Naive thymus-derived CD8-positive, alpha-beta T cell (primary cell): ENCODE measurements around the gene RAMP1. TPM values are rescaled to one million over a fixed set of nuclear protein-coding genes. Genes with fewer than 3 reads are reported as not detected.

ENCODE experiments used
- ATAC-seq, 2 donors: fragments of 150-1000 bp; cut with Tn5 transposase in 1 of 2; sonication (Bioruptor Pico), chemical (Tn5 transposase) in 1 of 2; 1 replicate in 1 of 2; 2 replicates in 1 of 2; pipeline ENCODE4 v1.10.0; 2021; ENCODE audit warnings: mild to moderate bottlenecking in 2 of 2, moderate library complexity in 2 of 2
- POLR2A ChIA-PET: fragments of 350-600 bp; sonication (Branson Sonifier 250); formaldehyde crosslinking; loops from one replicate; lab custom pipeline; 2021; ENCODE audit warnings: antibody characterized with exemption; lab: Charles Lee
- DNase-seq, 10 donors: peaks; one replicate each; pipeline versions ENCODE4 v3.0.0 to v3.0.0-alpha.2; 2020 to 2022
- H3K27ac Mint-ChIP-seq, 10 donors: one replicate each; pipeline ENCODE4 v1.8.0; 2020 to 2022; ENCODE audit warnings: mild to moderate bottlenecking in 10 of 10, mixed read lengths in 10 of 10, moderate library complexity in 4 of 10, inconsistent platforms in 1 of 10
- H3K27me3 Mint-ChIP-seq, 5 donors: one replicate each; pipeline ENCODE4 v1.8.0; 2021 to 2022; ENCODE audit warnings: mixed read lengths in 5 of 5
- H3K36me3 Mint-ChIP-seq, 3 donors: one replicate each; pipeline ENCODE4 v1.8.0; 2020 to 2022; ENCODE audit warnings: mixed read lengths in 3 of 3, mild to moderate bottlenecking in 2 of 3, inconsistent platforms in 1 of 3
- H3K4me1 Mint-ChIP-seq, 4 donors: one replicate each; pipeline ENCODE4 v1.8.0; 2021 to 2022; ENCODE audit warnings: mixed read lengths in 4 of 4
- H3K4me3 Mint-ChIP-seq, 10 donors: one replicate each; pipeline ENCODE4 v1.8.0; 2020 to 2022; ENCODE audit warnings: mild to moderate bottlenecking in 10 of 10, mixed read lengths in 10 of 10, moderate library complexity in 6 of 10, inconsistent platforms in 1 of 10
- H3K9me3 Mint-ChIP-seq, 9 donors: one replicate each; pipeline ENCODE4 v1.8.0; 2020 to 2022; ENCODE audit warnings: mixed read lengths in 9 of 9, mild to moderate bottlenecking in 3 of 9, inconsistent platforms in 1 of 9, moderate library complexity in 1 of 9
- polyA plus RNA-seq, 3 donors: library from polyadenylated mRNA; unstranded; fragments of 300-500 nt; fragmentation: Illumina TruSeq; gene quantifications; one replicate each; pipeline ENCODE4 v1.2.3, GENCODE V29; 2021
- total RNA-seq, 8 experiments: library from RNA in 2 of 8; stranded (reverse) in 2 of 8; gene quantifications; one replicate each; pipeline ENCODE4 v1.2.3 and lab custom pipeline; 2021 to 2026

Gene RAMP1
- total and polyA plus RNA-seq, 5 experiments from 2014 or later: 1.1 TPM; not detected in 4

GRCh38 chr2:237909075-237909695, 49.8 kb downstream of the RAMP1 start:
- H3K4me1 Mint-ChIP-seq: peaks cover 15 to 21% (median 18%) of the 10 kb centered on the region in 4 donors
- H3K27me3 Mint-ChIP-seq: no peaks in the 10 kb centered on the region

DNA sequence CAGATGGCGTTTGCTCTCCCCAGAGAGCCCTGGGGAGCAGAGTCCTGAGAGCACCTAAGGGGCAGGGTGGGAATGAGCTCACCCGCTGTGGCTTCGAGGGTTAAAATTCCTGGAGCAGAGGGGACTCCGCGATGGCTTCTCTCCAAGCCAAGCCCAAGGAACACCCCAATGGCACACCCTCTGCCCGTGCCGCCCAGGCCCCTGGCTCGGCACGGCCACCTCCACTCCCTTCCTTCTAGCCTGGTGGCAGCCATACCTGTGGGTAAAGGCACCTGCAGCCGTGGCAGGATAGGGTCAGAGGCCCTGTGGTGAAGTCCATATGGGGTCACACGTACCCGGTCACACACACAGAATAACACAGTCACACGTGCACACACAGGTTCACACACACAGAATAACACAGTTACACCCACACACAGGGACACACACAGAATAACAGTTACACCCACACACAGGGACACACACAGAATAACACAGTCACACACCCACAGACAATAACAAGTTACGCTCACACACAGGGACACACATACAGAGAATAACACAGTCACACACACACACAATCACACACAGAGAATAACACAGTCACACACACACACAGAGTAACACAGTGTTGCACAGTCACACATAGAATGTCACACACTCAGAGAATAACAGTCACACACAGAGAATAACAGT, 50.5 kb downstream of the RAMP1 start:
- peaks cover 0 to 13% (median 7%) of the 10 kb centered on the region in 9 donors for H3K9me3 Mint-ChIP-seq
- ATAC-seq: no peak
- peaks cover 12 to 18% (median 14%) of the 10 kb centered on the region in 4 donors for H3K4me1 Mint-ChIP-seq
- POLR2A ChIA-PET: no interaction called here
- DNase-seq: no peak
- peaks cover 0 to 8% (median 6%) of the 10 kb centered on the region in 3 donors for H3K36me3 Mint-ChIP-seq
- H3K27me3 Mint-ChIP-seq: no peaks in the 10 kb centered on the region
- peak overlapping the region in 1 of 10 donors; percentile 83 for H3K27ac Mint-ChIP-seq
- no peak overlapping the region for H3K4me3 Mint-ChIP-seq

More at GRCh38 chr2:237909075-237909695, 49.8 kb downstream of the RAMP1 start:
- ATAC-seq: no peak
- POLR2A ChIA-PET: no interaction called here
- no peak for DNase-seq
- Mint-ChIP-seq H3K27ac (no peak overlapping the region), H3K4me3 (no peak overlapping the region), H3K9me3 (peaks cover 0 to 13% (median 7%) of the 10 kb centered on the region in 9 donors), H3K36me3 (peaks cover 0 to 8% (median 6%) of the 10 kb centered on the region in 3 donors)

- POLR2A ChIA-PET: no interaction called here
- peaks cover 0 to 8% (median 6%) of the 10 kb centered on the region in 3 donors for H3K36me3 Mint-ChIP-seq
- no peak overlapping the region for H3K4me3 Mint-ChIP-seq
- H3K27ac Mint-ChIP-seq: peak overlapping the region in 1 of 10 donors; percentile 4
- H3K9me3 Mint-ChIP-seq: peaks cover 0 to 13% (median 7%) of the 10 kb centered on the region in 9 donors
- no peaks in the 10 kb centered on the region for H3K27me3 Mint-ChIP-seq
- ATAC-seq: no peak
- peaks cover 5 to 11% (median 7%) of the 10 kb centered on the region in 4 donors for H3K4me1 Mint-ChIP-seq
- DNase-seq: no peak
Observed at GRCh38 chr2:237910576-237911362, 51.3 kb downstream of the RAMP1 start.

- DNase-seq (no peak), ATAC-seq (no peak)
- H3K27me3 Mint-ChIP-seq: no peaks in the 10 kb centered on the region
- H3K27ac Mint-ChIP-seq: no peak overlapping the region
- peaks cover 0 to 8% (median 6%) of the 10 kb centered on the region in 3 donors for H3K36me3 Mint-ChIP-seq
- POLR2A ChIA-PET: no interaction called here
- no peak overlapping the region for H3K4me3 Mint-ChIP-seq
- peaks cover 0 to 13% (median 7%) of the 10 kb centered on the region in 9 donors for H3K9me3 Mint-ChIP-seq
- H3K4me1 Mint-ChIP-seq: peaks cover 0 to 8% (median 2%) of the 10 kb centered on the region in 4 donors
Observed at GRCh38 chr2:237911363-237912017, 52.1 kb downstream of the RAMP1 start.

- Mint-ChIP-seq H3K27ac (peak overlapping the region in 1 of 10 donors; percentile 43), H3K36me3 (peaks cover 0 to 1% (median 0%) of the 10 kb centered on the region in 3 donors), H3K9me3 (peaks cover 0 to 5% (median under 1%) of the 10 kb centered on the region in 9 donors), H3K4me3 (no peak overlapping the region), H3K4me1 (peaks cover 0 to 8% (median 0%) of the 10 kb centered on the region in 4 donors), H3K27me3 (no peaks in the 10 kb centered on the region)
- DNase-seq (no peak), ATAC-seq (no peak)
- POLR2A ChIA-PET: no interaction called here
Observed at GRCh38 chr2:237912271-237913192, 53.1 kb downstream of the RAMP1 start.

DNA sequence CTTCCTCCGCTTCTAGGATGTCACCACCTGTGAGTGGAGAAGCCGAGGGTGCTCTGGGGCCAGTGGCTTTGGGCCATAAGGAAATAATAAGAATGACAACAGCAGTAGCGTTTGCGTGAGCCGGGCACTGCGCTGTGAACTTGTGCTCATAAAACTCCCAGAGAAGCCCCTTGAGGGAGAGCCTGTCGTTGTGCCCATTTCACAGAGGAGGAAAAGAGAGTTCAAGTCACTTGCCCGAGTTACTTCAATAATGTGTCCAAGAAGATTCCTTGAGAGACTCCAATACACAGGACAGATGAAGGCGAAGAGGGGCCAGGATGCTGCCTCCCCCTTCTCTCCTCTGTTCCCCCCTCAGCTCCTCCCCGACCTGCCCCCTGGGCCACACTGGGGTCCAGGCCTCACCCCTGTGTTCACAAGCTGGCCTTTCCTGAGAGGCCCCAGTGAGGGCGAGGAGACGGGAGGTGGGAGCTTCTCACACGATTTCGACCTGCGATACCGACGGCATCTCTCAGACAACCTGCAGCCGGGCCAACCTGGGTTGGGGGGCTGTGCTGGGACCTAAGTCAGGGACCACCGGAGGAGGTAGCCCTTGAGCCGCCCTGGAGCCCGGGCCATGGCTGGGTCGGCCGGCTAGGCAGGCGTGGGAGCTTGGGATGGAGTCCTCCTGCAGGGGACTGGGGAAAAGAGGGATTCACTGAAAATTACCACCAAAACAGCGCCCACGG, 53.9 kb downstream of the RAMP1 start:
- H3K27ac Mint-ChIP-seq: no peak overlapping the region
- no peaks in the 10 kb centered on the region for H3K27me3 Mint-ChIP-seq
- H3K4me1 Mint-ChIP-seq: peaks cover 0 to 8% (median 0%) of the 10 kb centered on the region in 4 donors
- DNase-seq (no peak), ATAC-seq (no peak)
- POLR2A ChIA-PET: no interaction called here
- H3K9me3 Mint-ChIP-seq: no peaks in the 10 kb centered on the region
- H3K4me3 Mint-ChIP-seq: no peak overlapping the region
- no peaks in the 10 kb centered on the region for H3K36me3 Mint-ChIP-seq

GRCh38 chr2:237915576-237915975, 56.2 kb downstream of the RAMP1 start:
- no peaks in the 10 kb centered on the region for H3K36me3 Mint-ChIP-seq

GRCh38 chr2:237916296-237916695, 56.9 kb downstream of the RAMP1 start:
- Mint-ChIP-seq H3K9me3 (no peaks in the 10 kb centered on the region), H3K27me3 (no peaks in the 10 kb centered on the region), H3K36me3 (no peaks in the 10 kb centered on the region), H3K27ac (no peak overlapping the region), H3K4me3 (no peak overlapping the region), H3K4me1 (peaks cover 0 to 5% (median 2%) of the 10 kb centered on the region in 4 donors)
- POLR2A ChIA-PET: interaction anchor here (0.6 to 0.7 kb wide), 2 partner anchors 27 to 322 kb away, joined by 3 to 4 read pairs; no protein-coding TSS in a partner anchor
- DNase-seq (no peak), ATAC-seq (no peak)

More at GRCh38 chr2:237915576-237915975, 56.2 kb downstream of the RAMP1 start:
- ATAC-seq (no peak), DNase-seq (no peak)
- Mint-ChIP-seq H3K4me3 (no peak overlapping the region), H3K9me3 (no peaks in the 10 kb centered on the region), H3K27ac (no peak overlapping the region), H3K27me3 (no peaks in the 10 kb centered on the region), H3K4me1 (peaks cover 0 to 5% (median 4%) of the 10 kb centered on the region in 4 donors)
- POLR2A ChIA-PET: no interaction called here

DNA sequence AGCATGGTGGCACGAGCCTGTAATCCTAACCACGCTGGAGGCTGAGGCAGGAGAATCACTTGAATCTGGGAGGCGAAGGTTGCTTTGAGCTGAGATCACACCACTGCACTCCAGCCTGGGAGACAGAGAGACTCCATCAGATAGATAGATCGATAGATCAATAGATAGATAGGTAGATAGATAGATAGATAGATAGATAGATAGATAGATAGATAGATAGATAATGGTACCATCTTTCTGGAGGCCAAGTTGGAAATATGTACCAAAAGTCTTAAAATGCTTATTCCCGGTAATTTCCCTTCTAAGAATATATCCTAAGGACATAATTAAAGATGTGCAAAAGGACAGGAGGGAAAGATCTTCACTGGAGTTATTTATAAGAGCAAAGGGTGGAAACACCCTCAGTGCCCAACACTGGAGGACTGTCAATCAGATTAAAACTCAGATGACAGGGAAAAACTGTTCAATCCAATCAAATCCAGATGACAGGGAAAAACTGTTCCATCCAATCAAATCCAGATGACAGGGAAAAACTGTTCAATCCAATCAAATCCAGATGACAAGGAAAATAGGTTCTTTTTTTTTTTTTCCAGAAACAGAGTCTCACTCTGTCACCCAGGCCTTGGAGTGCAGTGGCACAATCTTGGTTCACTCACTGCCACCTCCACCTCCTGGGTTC, 58.4 kb downstream of the RAMP1 start:
- H3K27ac Mint-ChIP-seq: no peak overlapping the region
- H3K27me3 Mint-ChIP-seq: no peaks in the 10 kb centered on the region
- H3K4me1 Mint-ChIP-seq: peaks cover 0 to 5% (median 2%) of the 10 kb centered on the region in 4 donors
- DNase-seq (no peak), ATAC-seq (no peak)
- no peak overlapping the region for H3K4me3 Mint-ChIP-seq
- H3K36me3 Mint-ChIP-seq: no peaks in the 10 kb centered on the region
- H3K9me3 Mint-ChIP-seq: no peaks in the 10 kb centered on the region
- POLR2A ChIA-PET: no interaction called here

DNA sequence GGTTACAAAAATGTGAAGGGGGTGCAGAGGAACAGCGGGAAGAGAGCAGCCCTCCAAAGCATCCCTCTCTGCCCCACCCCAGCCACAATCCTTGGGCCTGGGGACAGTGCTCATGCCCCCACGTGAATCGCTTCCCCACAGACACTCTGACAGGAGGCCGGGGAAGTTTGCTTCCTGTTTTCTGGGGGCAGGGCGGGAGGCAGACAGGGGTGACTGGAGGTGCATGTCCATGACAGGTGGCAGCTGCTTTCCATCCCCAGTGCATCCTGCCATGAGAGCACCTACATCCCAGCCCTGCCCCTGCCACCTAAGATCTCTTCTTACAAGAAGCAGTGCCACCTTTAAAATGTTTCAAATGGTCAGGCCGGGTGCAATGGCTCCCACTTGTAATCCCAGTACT, 60.2 kb downstream of the RAMP1 start:
- no peak for ATAC-seq
- H3K27ac Mint-ChIP-seq: peak overlapping the region in 2 of 10 donors; percentile 9 to 10
- no peaks in the 10 kb centered on the region for H3K36me3 Mint-ChIP-seq
- H3K4me1 Mint-ChIP-seq: peaks cover 3 to 9% (median 8%) of the 10 kb centered on the region in 4 donors
- no peaks in the 10 kb centered on the region for H3K9me3 Mint-ChIP-seq
- H3K27me3 Mint-ChIP-seq: no peaks in the 10 kb centered on the region
- H3K4me3 Mint-ChIP-seq: no peak overlapping the region
- DNase-seq: no peak
- POLR2A ChIA-PET: no interaction called here
